HPDE6-E6E7 (cell line): ENCODE results near the gene OR8U1.
"Not testable (repeated sequence)": the region's sequence is repeated elsewhere in the genome, so short reads cannot be mapped to it uniquely, and the experiment has no call there.

Experiments
- DNase-seq: peaks from one replicate; pipeline ENCODE4 v3.0.0; 2011; ENCODE audit warnings: missing footprints; ENCODE audit errors: extremely low spot score

OR8U1 gene

GRCh38 chr11:56375324-56375723 lies at the start of gene OR8U1:
Gene OR8U1, plus strand, starts transcription at chr11:56375624. Its CDS starts 0 bp downstream, at chr11:56375624.
- DNase-seq = no peak

- DNase-seq = no peak
These were observed 43.4 kb upstream of the OR8U1 start for GRCh38 chr11:56331861-56332491.

GRCh38 chr11:56333156-56333555 lies 42.3 kb upstream of the OR8U1 start:
- DNase-seq = no peak

- DNase-seq = no peak
These were observed 35.1 kb upstream of the OR8U1 start for GRCh38 chr11:56340289-56340688.

DNA sequence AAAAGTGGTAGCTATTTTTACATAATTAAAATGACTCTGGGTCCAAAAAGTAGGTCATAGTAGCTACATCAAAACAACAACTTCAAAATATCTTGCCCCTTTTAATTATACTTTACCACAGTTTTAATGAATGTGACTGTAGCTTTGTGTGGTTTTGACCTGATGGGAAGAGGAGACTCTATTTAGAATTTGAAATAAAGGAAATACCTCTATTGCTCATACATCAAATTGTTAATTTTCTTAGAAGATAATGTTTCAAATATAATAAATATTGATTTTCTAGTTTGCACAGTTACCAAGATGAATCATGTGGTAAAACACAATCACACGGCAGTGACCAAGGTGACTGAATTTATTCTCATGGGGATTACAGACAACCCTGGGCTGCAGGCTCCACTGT lies 29.7 kb upstream of the OR8U1 start, which contains the start of gene OR8K1:
OR8K1 (plus strand) TSS at position 301 of the 400 bp plus-strand sequence; CDS start at position 301, 0 bp downstream.
- DNase-seq = no peak

- no peak for DNase-seq
These were observed 21.4 kb upstream of the OR8U1 start, which contains the start of gene OR8J1 for GRCh38 chr11:56353991-56354390. Gene OR8J1, plus strand, starts transcription at chr11:56354291. Its CDS starts 5,956 bp downstream, at chr11:56360247.

- DNase-seq = no peak
These were observed 4.7 kb downstream of the OR8U1 start for GRCh38 chr11:56380120-56380519.

GRCh38 chr11:56394381-56394780 lies 19.0 kb downstream of the OR8U1 start:
- DNase-seq = no peak

- DNase-seq = no peak
These were observed 20.6 kb downstream of the OR8U1 start for GRCh38 chr11:56396047-56396446.

DNA sequence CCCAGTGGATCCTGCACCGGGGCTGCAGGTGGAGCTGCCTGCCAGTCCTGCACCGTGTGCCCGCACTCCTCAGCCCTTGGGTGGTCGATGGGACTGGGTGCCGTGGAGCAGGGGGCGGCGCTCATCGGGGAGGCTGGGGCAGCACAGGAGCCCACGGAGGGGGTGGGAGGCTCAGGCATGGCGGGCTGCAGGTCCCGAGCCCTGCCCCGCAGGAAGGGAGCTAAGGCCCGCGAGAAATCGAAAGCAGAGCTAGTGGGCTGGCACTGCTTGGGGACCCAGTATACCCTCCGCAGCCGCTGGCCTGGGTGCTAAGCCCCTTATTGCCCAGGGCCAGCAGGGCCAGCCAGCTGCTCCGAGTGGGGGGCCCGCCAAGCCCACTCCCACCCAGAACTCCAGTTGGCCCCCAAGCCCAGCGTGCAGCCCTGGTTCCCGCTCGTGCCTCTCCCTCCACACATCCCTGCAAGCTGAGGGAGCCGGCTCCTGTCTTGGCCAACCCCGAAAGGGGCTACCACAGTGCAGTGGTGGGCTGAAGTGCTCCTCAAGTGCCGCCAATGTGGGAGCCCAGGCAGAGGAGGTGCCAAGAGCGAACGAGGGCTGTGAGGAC lies 26.5 kb downstream of the OR8U1 start:
- not testable (repeated sequence) for DNase-seq

DNA sequence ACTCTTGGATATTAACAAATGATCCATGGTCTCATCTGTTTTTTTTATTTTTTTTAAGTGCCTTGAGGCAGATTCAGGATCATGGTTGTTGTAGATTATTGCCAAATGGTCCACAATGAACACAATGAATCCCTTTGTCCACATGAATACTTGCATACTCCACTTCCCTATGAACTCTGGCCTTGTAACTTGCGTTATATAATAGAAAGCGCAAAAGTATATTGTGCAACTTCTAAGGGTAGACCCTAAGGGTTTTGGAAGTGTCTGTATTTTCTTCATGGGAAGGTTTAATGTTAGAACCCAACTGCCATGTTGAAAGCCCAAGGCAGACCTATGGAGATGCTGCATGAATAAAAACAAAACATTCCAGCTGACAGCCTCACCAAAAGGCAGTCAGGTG lies 29.0 kb downstream of the OR8U1 start:
- no peak for DNase-seq

- DNase-seq = no peak
These were observed 35.4 kb downstream of the OR8U1 start for GRCh38 chr11:56410801-56411200.

GRCh38 chr11:56412396-56412795 lies 37.0 kb downstream of the OR8U1 start, which contains the start of gene OR5AL1:
Gene OR5AL1, plus strand, starts transcription at chr11:56412696.
- DNase-seq = no peak
